Measurements from ENCODE around the gene F9.
"Not testable (repeated sequence)": the region's sequence is repeated elsewhere in the genome, so short reads cannot be mapped to it uniquely, and the experiment has no call there.

Gene F9

DNA sequence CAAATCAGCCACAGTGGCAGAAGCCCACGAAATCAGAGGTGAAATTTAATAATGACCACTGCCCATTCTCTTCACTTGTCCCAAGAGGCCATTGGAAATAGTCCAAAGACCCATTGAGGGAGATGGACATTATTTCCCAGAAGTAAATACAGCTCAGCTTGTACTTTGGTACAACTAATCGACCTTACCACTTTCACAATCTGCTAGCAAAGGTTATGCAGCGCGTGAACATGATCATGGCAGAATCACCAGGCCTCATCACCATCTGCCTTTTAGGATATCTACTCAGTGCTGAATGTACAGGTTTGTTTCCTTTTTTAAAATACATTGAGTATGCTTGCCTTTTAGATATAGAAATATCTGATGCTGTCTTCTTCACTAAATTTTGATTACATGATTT lies at the start of gene F9:
F9 (plus strand) TSS at position 190 of the 400 bp plus-strand sequence; CDS start at position 216, 26 bp downstream.
- DNase-seq, result no peak

DNA sequence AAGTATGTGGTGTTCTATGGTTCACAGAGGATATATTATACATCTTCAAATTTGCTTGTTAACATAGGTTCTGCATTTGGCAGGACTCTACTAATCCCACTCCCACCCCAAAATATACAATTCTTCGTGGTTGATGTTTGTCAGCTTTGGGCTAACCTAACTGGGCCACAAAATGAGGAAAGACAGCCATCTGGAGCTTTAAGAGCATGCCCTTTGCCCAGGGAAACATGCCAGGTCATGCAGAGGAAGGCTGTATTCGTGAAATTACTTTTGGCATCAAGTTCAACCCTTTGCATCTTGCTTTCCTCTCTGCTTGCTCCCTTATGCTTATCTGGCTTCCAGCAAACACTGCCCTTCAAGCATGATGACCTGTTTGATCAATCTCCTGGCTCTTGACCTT lies 46.8 kb upstream of the F9 start:
- no peak for DNase-seq

- no peak for DNase-seq
These were observed 45.9 kb upstream of the F9 start for GRCh38 chrX:139484591-139484990.

DNA sequence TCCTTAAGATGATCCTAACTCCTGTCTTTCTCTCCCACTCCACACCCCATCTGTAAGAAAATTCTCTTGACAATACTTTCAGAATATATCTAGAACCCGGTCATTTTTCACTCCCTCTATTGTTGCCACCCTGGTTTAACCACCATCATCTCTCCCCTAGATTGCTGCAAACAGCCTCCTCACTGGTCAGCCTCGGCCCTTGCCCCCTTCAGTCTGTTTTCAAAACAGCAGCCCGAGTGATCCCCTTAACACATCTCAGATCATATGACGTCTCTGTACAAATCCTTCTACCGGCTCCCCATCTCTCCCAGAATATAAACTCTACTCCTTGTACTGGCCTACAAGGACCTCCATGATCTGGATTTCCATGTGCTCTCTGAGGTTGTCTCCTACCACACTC lies 35.2 kb upstream of the F9 start:
- no peak for DNase-seq

DNA sequence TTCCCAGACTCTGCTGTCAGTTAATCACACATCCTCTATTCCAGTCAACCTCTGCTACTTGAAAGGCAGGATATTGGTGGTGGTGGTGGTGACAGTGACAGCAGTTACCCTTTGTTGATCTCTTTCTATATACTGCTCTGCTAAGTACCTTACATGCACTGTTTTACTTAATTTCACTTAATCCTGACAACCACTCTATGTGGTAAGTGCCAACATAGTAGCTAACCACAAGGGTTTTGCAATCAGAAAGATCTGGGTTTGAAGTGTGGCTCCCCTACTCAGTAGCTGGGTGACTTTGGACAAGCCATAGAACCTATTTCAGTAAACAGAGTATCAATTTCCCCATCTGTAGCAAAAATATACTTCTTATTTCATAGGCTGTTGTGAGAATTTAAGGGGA lies 24.2 kb upstream of the F9 start:
- DNase-seq, result peak; percentile 0

- no peak for DNase-seq
These were observed 22.4 kb upstream of the F9 start for GRCh38 chrX:139508099-139508498.

GRCh38 chrX:139518475-139518874 lies 12.1 kb upstream of the F9 start:
- no peak for DNase-seq

GRCh38 chrX:139528829-139529228 lies 1.7 kb upstream of the F9 start:
- DNase-seq, result not testable (repeated sequence)

GRCh38 chrX:139532834-139533233 lies 2.3 kb downstream of the F9 start:
- DNase-seq, result no peak

- no peak for DNase-seq
These were observed 2.9 kb downstream of the F9 start for GRCh38 chrX:139533444-139533843.

DNA sequence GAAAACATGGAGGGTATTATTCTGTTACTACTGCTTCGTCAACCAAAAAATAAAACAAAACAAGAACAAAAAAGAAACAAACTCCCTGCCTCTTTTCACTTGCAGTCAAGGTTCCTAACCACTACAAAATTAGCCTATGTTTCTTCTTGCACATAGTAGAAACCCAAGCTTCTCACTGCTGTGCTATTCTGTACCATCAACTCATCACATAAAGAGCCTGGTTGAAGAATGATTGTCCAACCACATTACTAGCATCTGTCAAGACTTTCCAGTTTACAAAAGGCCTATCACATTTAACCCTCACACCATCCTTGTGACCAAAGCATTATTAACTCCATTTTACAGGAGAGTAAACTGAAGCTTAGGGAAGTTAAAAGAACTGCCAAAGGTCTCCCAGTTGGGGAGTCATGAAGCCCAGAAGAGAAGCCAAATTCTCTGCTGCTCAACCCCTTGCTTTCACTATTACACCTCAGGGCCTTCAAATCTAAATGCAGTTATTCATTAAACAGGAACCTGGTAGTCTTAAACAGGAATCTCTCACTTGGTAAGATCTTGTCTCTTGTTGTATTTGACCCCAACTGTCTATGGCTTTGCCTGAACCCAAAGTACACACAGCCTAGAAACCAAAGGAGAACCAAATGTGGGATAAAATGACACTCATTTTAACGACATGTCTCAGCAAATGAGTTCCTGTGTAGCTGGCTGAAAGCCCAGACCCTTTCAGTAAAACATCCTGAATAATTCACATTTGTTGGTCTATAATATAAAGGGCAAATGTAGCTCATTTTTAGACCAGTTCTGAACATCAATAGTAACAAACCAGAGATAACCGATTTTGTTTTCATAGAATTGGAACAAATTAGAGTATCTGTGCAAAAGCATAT lies 8.6 kb downstream of the F9 start:
- DNase-seq, result no peak

- no peak for DNase-seq
These were observed 12.1 kb downstream of the F9 start for GRCh38 chrX:139542652-139543051.

GRCh38 chrX:139543920-139544319 lies 13.4 kb downstream of the F9 start:
- no peak for DNase-seq

GRCh38 chrX:139544591-139544990 lies 14.1 kb downstream of the F9 start:
- DNase-seq, result no peak

- no peak for DNase-seq
These were observed 23.8 kb downstream of the F9 start for GRCh38 chrX:139554376-139554775.

- DNase-seq, result no peak
These were observed 24.6 kb downstream of the F9 start for GRCh38 chrX:139554991-139555675.

DNA sequence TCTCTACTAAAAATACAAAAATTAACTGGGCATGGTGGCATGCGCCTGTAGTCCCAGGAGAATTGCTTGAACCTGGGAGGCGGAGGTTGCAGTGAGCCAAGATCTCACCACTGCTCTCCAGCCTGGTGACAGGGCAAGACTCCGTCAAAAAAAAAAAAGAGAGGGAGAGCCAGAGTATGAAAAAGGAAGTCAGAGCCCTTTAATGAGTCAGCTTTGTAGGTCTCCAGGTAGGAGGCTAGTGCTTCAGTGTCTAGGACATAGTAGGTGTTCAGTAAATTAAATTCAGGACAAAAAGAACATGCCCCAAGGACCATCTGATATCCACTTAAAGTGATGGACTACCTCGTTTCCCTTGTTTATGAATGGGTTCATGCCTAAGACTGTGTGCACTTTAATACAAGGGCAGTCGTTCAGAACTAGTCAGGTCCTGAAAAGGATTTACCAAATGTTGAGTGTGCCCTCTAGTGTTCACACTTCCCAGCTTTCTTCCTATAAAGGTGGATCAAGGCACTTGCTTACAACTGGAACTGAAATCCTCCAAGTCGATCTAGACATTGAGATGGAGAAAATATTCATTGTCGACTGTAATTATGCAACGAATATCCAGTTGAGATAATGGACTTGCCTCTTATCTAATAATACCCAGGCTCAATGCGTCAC lies 29.0 kb downstream of the F9 start:
- DNase-seq, result peak; percentile 20

- DNase-seq, result no peak
These were observed 29.7 kb downstream of the F9 start for GRCh38 chrX:139560221-139560620.

GRCh38 chrX:139563251-139563650 lies 32.7 kb downstream of the F9 start:
- DNase-seq, result no peak

- no peak for DNase-seq
These were observed 36.4 kb downstream of the F9 start for GRCh38 chrX:139566981-139567380.

DNA sequence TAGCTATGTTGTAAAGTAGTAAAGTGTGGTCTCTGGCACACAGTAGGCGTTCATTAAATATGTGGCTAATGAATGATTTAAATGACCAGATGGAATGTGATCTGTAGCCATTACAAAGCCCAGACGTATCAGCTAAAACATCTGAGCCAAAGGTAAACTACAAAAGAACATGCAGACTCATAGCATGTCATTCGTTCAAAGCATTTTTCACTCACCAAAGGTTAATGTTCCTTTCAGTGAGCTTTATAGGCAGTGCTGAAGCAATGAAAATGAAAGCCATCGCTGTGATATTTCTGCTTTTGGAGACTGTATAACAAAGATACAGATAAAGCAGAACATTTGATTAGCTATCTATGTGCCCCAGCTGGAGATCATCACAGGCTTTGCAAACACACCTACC lies 50.5 kb downstream of the F9 start:
- no peak for DNase-seq

- no peak for DNase-seq
These were observed 55.1 kb downstream of the F9 start for GRCh38 chrX:139585613-139586012.

DNA sequence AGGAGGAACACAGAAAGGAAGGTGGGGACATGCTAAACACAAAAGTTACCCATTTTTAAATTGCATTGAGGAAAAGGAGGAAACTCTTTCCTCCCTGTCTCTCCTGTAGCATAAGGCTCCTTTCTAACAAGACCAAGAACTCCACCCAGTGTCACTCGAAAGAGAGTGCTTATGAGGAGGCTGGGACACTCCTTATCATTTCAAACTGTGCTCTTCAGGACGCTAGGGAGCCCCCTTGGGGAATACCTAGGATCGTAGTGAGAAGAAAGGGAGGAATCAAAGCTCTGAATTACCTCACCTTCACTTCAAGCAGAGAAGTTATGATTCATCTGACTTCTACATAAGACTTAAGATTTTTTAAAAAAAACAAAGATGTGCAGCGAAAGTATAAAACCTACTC lies 65.5 kb downstream of the F9 start:
- no peak for DNase-seq

- DNase-seq, result no peak
These were observed 69.6 kb downstream of the F9 start for GRCh38 chrX:139600105-139600504.

Data from GF-D8 (cell line).